ENCODE results near the gene TLN1. TPM values are rescaled to one million over a fixed set of nuclear protein-coding genes. Genes with fewer than 3 reads are reported as not detected.

TLN1 gene
- total and polyA plus RNA-seq, 2 experiments from 2014 or later, result 96.0 to 178 TPM

DNA sequence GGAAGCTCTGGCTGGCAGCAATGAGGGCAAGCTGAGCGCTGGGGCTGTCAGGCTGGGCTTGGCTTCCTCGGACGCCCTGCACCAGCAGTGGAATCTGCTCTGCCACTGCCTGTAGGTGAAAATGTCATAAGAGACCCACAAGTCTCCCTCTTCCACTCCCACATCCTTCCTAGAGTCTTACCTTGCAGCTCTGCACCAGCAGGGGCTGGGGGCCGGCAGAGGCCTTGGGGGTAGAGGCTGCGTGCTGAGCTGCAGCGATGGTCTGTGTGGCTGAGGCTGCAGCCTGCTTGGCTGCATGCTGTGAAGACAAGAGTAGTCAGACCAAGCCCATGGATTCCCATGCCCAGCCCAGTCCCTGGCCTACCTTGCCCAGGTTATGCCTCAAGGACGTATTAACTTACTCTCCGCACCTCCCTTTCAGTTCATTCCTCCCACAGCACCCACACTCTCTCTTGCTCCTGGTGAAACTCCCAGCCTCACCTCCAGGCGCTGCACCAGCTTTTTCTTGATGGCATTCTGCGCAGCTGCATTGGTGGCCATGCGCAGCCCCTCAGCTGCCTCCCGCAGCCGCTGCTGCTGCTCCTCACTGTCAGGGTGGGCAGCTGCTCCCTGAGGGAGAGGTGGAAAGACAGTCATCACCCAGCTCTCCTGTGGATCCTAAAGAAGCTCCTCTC, 17.3 kb downstream of the TLN1 start:
- H3K36me3 ChIP-seq, result peaks cover 77% of the 10 kb centered on the region
- no peaks in the 10 kb centered on the region for H3K27me3 ChIP-seq
- no peak overlapping the region for H3K4me3 ChIP-seq
- H3K4me1 ChIP-seq (ENCODE audit: low read depth), result no peaks in the 10 kb centered on the region
- no peak overlapping the region for H3K27ac ChIP-seq
- H3K9me3 ChIP-seq (ENCODE audit: low read depth), result no peaks in the 10 kb centered on the region
- DNase-seq (ENCODE audit: low read depth in 1 of 2, low spot score in 1 of 2), result no peak
- TF ChIP-seq, protein P1, sequence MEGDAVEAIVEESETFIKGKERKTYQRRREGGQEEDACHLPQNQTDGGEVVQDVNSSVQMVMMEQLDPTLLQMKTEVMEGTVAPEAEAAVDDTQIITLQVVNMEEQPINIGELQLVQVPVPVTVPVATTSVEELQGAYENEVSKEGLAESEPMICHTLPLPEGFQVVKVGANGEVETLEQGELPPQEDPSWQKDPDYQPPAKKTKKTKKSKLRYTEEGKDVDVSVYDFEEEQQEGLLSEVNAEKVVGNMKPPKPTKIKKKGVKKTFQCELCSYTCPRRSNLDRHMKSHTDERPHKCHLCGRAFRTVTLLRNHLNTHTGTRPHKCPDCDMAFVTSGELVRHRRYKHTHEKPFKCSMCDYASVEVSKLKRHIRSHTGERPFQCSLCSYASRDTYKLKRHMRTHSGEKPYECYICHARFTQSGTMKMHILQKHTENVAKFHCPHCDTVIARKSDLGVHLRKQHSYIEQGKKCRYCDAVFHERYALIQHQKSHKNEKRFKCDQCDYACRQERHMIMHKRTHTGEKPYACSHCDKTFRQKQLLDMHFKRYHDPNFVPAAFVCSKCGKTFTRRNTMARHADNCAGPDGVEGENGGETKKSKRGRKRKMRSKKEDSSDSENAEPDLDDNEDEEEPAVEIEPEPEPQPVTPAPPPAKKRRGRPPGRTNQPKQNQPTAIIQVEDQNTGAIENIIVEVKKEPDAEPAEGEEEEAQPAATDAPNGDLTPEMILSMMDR (IDR thresholded peaks at IDR 0.05; ENCODE audit: low read depth, low read length), result no peak

DNA sequence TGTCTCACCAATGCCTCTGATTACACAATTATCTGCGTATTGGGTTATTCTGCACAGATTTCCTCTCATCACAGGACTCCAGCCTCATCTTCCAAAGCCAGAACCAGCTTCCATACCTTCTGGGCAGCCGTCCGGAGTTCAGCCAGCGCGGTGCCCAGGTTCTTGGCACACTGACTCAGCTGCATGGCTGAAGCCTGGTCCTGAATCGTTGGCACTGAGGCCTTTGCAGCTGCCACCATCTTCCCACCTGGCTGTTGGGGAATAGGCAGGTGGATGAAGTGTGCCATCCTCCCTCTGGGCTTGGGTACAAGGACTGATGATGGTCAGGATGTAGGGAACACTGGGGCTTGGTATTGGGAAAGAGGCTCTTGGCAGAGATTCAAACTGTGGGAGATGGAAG, 17.9 kb downstream of the TLN1 start:
- H3K4me3 ChIP-seq, result no peak overlapping the region
- TF ChIP-seq, protein P1 (IDR thresholded peaks at IDR 0.05; ENCODE audit: low read depth, low read length), result no peak
- H3K27me3 ChIP-seq, result no peaks in the 10 kb centered on the region
- no peaks in the 10 kb centered on the region for H3K9me3 ChIP-seq (ENCODE audit: low read depth)
- no peaks in the 10 kb centered on the region for H3K4me1 ChIP-seq (ENCODE audit: low read depth)
- peaks cover 75% of the 10 kb centered on the region for H3K36me3 ChIP-seq
- H3K27ac ChIP-seq, result no peak overlapping the region
- no peak for DNase-seq (ENCODE audit: low read depth in 1 of 2, low spot score in 1 of 2)

DNA sequence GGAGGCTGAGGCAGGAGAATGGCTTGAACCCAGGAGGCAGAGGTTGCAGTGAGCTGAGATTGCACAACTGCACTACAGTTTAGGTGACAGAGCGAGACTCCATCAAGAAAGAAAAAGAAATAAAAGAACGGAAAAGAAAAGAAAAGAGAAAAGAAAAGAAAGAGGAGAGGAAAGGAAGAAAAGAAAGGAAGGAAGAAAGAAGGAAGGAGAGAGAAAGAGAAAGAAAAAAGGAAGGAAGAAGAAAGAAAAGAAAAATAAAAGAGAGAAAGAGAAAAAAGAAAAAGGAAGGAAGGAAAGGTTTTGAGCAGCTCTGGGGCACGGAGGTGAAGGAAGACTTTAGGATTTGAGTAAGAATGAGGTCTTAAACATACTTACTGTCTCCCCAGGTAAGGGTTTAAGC, 18.4 kb downstream of the TLN1 start:
- Histone ChIP-seq H3K9me3 (ENCODE audit: low read depth) (no peaks in the 10 kb centered on the region), H3K4me1 (ENCODE audit: low read depth) (no peaks in the 10 kb centered on the region), H3K36me3 (peaks cover 75% of the 10 kb centered on the region), H3K27ac (no peak overlapping the region), H3K27me3 (no peaks in the 10 kb centered on the region), H3K4me3 (no peak overlapping the region)
- TF ChIP-seq, protein P1 (IDR thresholded peaks at IDR 0.05; ENCODE audit: low read depth, low read length), result no peak
- DNase-seq (ENCODE audit: low read depth in 1 of 2, low spot score in 1 of 2), result no peak

DNA sequence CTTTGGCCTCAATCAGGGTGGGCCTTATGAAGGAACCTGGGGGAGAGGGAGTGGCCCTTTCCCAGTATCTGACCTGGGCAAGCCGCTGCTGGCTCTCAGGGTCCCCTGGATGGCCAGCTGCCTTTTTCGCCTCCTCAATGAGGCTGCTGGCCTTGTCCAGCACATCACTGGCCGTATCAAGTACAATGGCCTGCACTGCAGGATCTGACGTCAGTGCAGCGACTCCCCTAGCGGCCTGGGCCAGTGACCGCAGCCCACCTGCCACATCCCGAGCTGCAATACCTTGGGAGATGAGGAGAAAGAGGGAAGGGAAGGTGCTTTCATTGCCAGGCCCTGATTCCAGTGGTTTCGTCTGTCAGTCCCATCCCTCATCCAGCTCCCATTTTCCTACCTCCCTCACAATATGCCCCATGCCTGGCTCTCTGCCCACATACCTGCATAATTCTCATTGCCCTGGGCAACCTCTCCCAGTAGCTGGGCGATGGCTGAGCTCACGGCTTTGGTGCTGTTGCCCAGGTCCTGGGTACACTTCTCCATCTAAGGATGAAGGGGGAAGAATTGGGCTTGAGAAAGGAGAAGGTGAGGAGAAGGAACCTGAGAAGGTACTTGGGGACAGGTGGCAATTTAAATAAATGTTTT, 19.1 kb downstream of the TLN1 start:
- Histone ChIP-seq H3K27me3 (no peaks in the 10 kb centered on the region), H3K27ac (no peak overlapping the region), H3K4me1 (ENCODE audit: low read depth) (no peaks in the 10 kb centered on the region), H3K4me3 (no peak overlapping the region), H3K36me3 (peaks cover 75% of the 10 kb centered on the region), H3K9me3 (ENCODE audit: low read depth) (no peaks in the 10 kb centered on the region)
- TF ChIP-seq, protein P1 (IDR thresholded peaks at IDR 0.05; ENCODE audit: low read depth, low read length), result no peak
- no peak for DNase-seq (ENCODE audit: low read depth in 1 of 2, low spot score in 1 of 2)

DNA sequence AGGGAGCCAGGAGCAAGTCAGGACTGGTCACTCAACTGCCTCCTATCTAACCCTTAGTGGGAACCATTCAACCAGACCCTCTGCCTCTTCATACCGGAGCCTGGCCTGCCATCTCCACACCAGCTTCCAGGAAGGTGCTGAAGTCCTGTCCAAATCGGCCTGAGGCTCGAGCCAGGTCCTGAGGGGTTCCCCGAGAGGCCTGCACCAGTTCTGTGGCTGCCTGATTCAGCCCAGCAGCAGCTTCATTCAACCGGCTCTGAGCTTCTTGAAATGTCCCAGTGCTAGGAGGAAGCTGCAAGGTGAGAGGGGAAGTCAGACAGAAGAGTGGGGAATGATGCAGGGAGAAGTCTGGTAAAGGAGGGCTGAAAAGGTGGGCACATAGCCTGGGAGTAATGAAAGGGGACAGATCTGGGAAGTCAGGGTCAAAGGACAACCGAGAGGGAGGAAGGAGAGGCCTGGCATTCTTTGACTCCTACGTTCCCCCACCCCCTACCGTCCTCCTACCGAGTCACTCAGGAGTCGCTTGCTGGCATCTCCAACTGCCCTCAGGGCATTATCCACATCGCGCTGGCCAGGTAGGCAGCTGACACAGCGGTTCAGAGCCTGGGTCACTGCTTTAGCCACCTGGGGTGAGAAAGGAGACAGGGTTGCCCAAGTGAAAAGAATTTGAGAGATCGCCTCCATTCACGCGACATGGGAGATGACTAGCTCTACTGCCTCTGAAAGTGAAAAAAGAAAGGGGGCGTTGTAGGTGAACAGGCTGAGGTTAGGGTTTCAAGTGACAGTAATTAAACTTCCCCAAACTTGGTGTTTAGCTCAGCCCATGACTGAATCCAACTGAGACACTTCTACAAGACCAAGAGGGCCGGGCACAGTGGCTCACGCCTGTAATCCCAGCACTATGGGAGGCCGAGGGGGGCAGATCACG, 20.2 kb downstream of the TLN1 start:
- Histone ChIP-seq H3K9me3 (ENCODE audit: low read depth) (no peaks in the 10 kb centered on the region), H3K27me3 (no peaks in the 10 kb centered on the region), H3K4me3 (no peak overlapping the region), H3K4me1 (ENCODE audit: low read depth) (no peaks in the 10 kb centered on the region), H3K36me3 (peaks cover 75% of the 10 kb centered on the region), H3K27ac (peak overlapping the region; percentile 39)
- TF ChIP-seq, protein P1 (IDR thresholded peaks at IDR 0.05; ENCODE audit: low read depth, low read length), result no peak
- DNase-seq (ENCODE audit: low read depth in 1 of 2, low spot score in 1 of 2), result no peak

Measured in cardiac muscle cell (in vitro differentiated cells and primary cell).